ENCODE measurements around the gene CDK17.
"Not testable (repeated sequence)": the region's sequence is repeated elsewhere in the genome, so short reads cannot be mapped to it uniquely, and the experiment has no call there.

The CDK17 gene

GRCh38 chr12:96329545-96329944 is 70.7 kb downstream of the CDK17 start:
- no peaks in the 10 kb centered on the region for H3K9me3 Mint-ChIP-seq
- no peak overlapping the region for H3K4me3 Mint-ChIP-seq
- peak overlapping the region; percentile 2 for H3K27ac Mint-ChIP-seq
- peaks cover 15% of the 10 kb centered on the region for H3K36me3 Mint-ChIP-seq
- peaks cover 70% of the 10 kb centered on the region for H3K4me1 Mint-ChIP-seq
- H3K27me3 Mint-ChIP-seq: no peaks in the 10 kb centered on the region

GRCh38 chr12:96329018-96329417 is 71.2 kb downstream of the CDK17 start:
- no peak overlapping the region for H3K27ac Mint-ChIP-seq
- H3K4me3 Mint-ChIP-seq: no peak overlapping the region

GRCh38 chr12:96327889-96328288 is 72.3 kb downstream of the CDK17 start:
- Mint-ChIP-seq H3K36me3 (peaks cover 23% of the 10 kb centered on the region), H3K27ac (peak overlapping the region; percentile 10), H3K4me3 (no peak overlapping the region), H3K9me3 (no peaks in the 10 kb centered on the region), H3K4me1 (peaks cover 65% of the 10 kb centered on the region), H3K27me3 (no peaks in the 10 kb centered on the region)

More at GRCh38 chr12:96329018-96329417, 71.2 kb downstream of the CDK17 start:
- H3K27me3 Mint-ChIP-seq: no peaks in the 10 kb centered on the region
- H3K4me1 Mint-ChIP-seq: peaks cover 65% of the 10 kb centered on the region
- no peaks in the 10 kb centered on the region for H3K9me3 Mint-ChIP-seq
- H3K36me3 Mint-ChIP-seq: peaks cover 17% of the 10 kb centered on the region

GRCh38 chr12:96327346-96327745 is 72.9 kb downstream of the CDK17 start:
- Mint-ChIP-seq H3K27me3 (no peaks in the 10 kb centered on the region), H3K27ac (peak overlapping the region; percentile 61), H3K4me1 (peaks cover 63% of the 10 kb centered on the region), H3K9me3 (no peaks in the 10 kb centered on the region), H3K4me3 (no peak overlapping the region), H3K36me3 (peaks cover 26% of the 10 kb centered on the region)

- Mint-ChIP-seq H3K9me3 (no peaks in the 10 kb centered on the region), H3K27ac (peak overlapping the region; percentile 85), H3K27me3 (no peaks in the 10 kb centered on the region), H3K4me3 (peak overlapping the region; percentile 64), H3K36me3 (peaks cover 29% of the 10 kb centered on the region), H3K4me1 (peaks cover 60% of the 10 kb centered on the region)
Observed at GRCh38 chr12:96326628-96327227, 73.5 kb downstream of the CDK17 start.

GRCh38 chr12:96323906-96324305 is 76.3 kb downstream of the CDK17 start:
- H3K9me3 Mint-ChIP-seq: no peaks in the 10 kb centered on the region
- peaks cover 28% of the 10 kb centered on the region for H3K36me3 Mint-ChIP-seq
- H3K4me1 Mint-ChIP-seq: peaks cover 43% of the 10 kb centered on the region
- no peak overlapping the region for H3K27ac Mint-ChIP-seq
- H3K27me3 Mint-ChIP-seq: no peaks in the 10 kb centered on the region
- no peak overlapping the region for H3K4me3 Mint-ChIP-seq

- H3K9me3 Mint-ChIP-seq: no peaks in the 10 kb centered on the region
- H3K27ac Mint-ChIP-seq: no peak overlapping the region
Observed at GRCh38 chr12:96322720-96323119, 77.5 kb downstream of the CDK17 start.

GRCh38 chr12:96321941-96322340 is 78.3 kb downstream of the CDK17 start:
- H3K4me3 Mint-ChIP-seq: no peak overlapping the region
- peaks cover 23% of the 10 kb centered on the region for H3K4me1 Mint-ChIP-seq
- no peaks in the 10 kb centered on the region for H3K9me3 Mint-ChIP-seq
- H3K36me3 Mint-ChIP-seq: peaks cover 26% of the 10 kb centered on the region
- H3K27ac Mint-ChIP-seq: no peak overlapping the region
- no peaks in the 10 kb centered on the region for H3K27me3 Mint-ChIP-seq

More at GRCh38 chr12:96322720-96323119, 77.5 kb downstream of the CDK17 start:
- H3K4me1 Mint-ChIP-seq: peaks cover 31% of the 10 kb centered on the region
- H3K36me3 Mint-ChIP-seq: peaks cover 26% of the 10 kb centered on the region
- H3K4me3 Mint-ChIP-seq: no peak overlapping the region
- H3K27me3 Mint-ChIP-seq: no peaks in the 10 kb centered on the region

- not testable (repeated sequence) for H3K9me3 Mint-ChIP-seq, H3K27me3 Mint-ChIP-seq, H3K4me3 Mint-ChIP-seq, H3K27ac Mint-ChIP-seq
- Mint-ChIP-seq H3K36me3 (peaks cover 10% of the 10 kb centered on the region), H3K4me1 (peaks cover 25% of the 10 kb centered on the region)
Observed at GRCh38 chr12:96317801-96318200, 82.4 kb downstream of the CDK17 start.

- Mint-ChIP-seq H3K27ac (peak overlapping the region; percentile 91), H3K4me3 (peak overlapping the region; percentile 89), H3K4me1 (peaks cover 25% of the 10 kb centered on the region)
- H3K9me3 Mint-ChIP-seq, H3K36me3 Mint-ChIP-seq, H3K27me3 Mint-ChIP-seq: not testable (repeated sequence)
Observed at GRCh38 chr12:96315741-96316481, 84.3 kb downstream of the CDK17 start.

- Mint-ChIP-seq H3K27me3 (no peaks in the 10 kb centered on the region), H3K9me3 (no peaks in the 10 kb centered on the region), H3K36me3 (peaks cover 2% of the 10 kb centered on the region), H3K4me3 (peak overlapping the region; percentile 20), H3K27ac (peak overlapping the region; percentile 55), H3K4me1 (peaks cover 25% of the 10 kb centered on the region)
Observed at GRCh38 chr12:96314723-96315122, 85.5 kb downstream of the CDK17 start.

- H3K9me3 Mint-ChIP-seq: no peaks in the 10 kb centered on the region
- H3K4me1 Mint-ChIP-seq: peaks cover 31% of the 10 kb centered on the region
- H3K27ac Mint-ChIP-seq: no peak overlapping the region
- peaks cover 4% of the 10 kb centered on the region for H3K36me3 Mint-ChIP-seq
- H3K4me3 Mint-ChIP-seq: no peak overlapping the region
- no peaks in the 10 kb centered on the region for H3K27me3 Mint-ChIP-seq
Observed at GRCh38 chr12:96313606-96314005, 86.6 kb downstream of the CDK17 start.

- Mint-ChIP-seq H3K27ac (no peak overlapping the region), H3K27me3 (no peaks in the 10 kb centered on the region), H3K4me3 (no peak overlapping the region), H3K36me3 (peaks cover 2% of the 10 kb centered on the region), H3K9me3 (no peaks in the 10 kb centered on the region), H3K4me1 (peaks cover 41% of the 10 kb centered on the region)
Observed at GRCh38 chr12:96311191-96311590, 89.0 kb downstream of the CDK17 start.

GRCh38 chr12:96310067-96310466 is 90.2 kb downstream of the CDK17 start:
- Mint-ChIP-seq H3K36me3 (peaks cover 3% of the 10 kb centered on the region), H3K27ac (no peak overlapping the region), H3K4me3 (no peak overlapping the region), H3K9me3 (no peaks in the 10 kb centered on the region), H3K27me3 (no peaks in the 10 kb centered on the region), H3K4me1 (peaks cover 42% of the 10 kb centered on the region)

- peak overlapping the region; percentile 16 for H3K27ac Mint-ChIP-seq
Observed at GRCh38 chr12:96308881-96309280, 91.4 kb downstream of the CDK17 start.

GRCh38 chr12:96305665-96306064 is 94.6 kb downstream of the CDK17 start:
- H3K27ac Mint-ChIP-seq: no peak overlapping the region
- H3K4me1 Mint-ChIP-seq: peaks cover 40% of the 10 kb centered on the region
- no peak overlapping the region for H3K4me3 Mint-ChIP-seq

More at GRCh38 chr12:96308881-96309280, 91.4 kb downstream of the CDK17 start:
- Mint-ChIP-seq H3K4me3 (no peak overlapping the region), H3K36me3 (peaks cover 3% of the 10 kb centered on the region), H3K4me1 (peaks cover 42% of the 10 kb centered on the region), H3K27me3 (no peaks in the 10 kb centered on the region), H3K9me3 (no peaks in the 10 kb centered on the region)

More at GRCh38 chr12:96305665-96306064, 94.6 kb downstream of the CDK17 start:
- Mint-ChIP-seq H3K36me3 (peaks cover 9% of the 10 kb centered on the region), H3K27me3 (no peaks in the 10 kb centered on the region), H3K9me3 (no peaks in the 10 kb centered on the region)
